Measurements from ENCODE around the gene CHN2. TPM values are rescaled to one million over a fixed set of nuclear protein-coding genes. Genes with fewer than 3 reads are reported as not detected.

CHN2 gene
- total and polyA plus RNA-seq, 8 donors, result 2.8 to 8.9 (median 4.3) TPM

DNA sequence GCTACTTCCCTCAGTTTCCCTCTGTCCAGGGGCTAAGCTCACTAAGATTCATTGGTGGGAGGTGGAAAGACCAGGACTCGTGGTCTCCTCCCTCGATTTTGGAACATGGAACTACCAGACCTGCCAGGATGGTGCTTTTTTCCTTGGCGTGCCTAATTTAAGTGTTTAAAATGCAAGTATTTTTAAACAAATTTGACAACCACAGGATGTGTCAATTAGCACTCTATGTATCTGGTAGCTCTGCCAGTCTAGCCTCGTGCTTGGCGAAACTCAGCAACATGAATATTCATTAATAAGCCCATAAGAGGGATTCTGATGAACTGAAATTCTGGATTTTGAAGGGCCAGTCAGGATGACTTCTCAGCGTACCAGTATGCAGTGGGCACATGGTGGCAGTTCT is 224.1 kb downstream of the CHN2 start:
- Histone ChIP-seq H3K36me3 (no peaks in the 10 kb centered on the region), H3K9me3 (no peaks in the 10 kb centered on the region), H3K4me1 (no peaks in the 10 kb centered on the region), H3K27ac (no peak overlapping the region), H3K27me3 (no peaks in the 10 kb centered on the region), H3K4me3 (no peak overlapping the region)
- intact Hi-C loops (cut with DNase I), result no loop called here
- no peak for DNase-seq
- no peak for ATAC-seq
- TF ChIP-seq, protein P1, sequence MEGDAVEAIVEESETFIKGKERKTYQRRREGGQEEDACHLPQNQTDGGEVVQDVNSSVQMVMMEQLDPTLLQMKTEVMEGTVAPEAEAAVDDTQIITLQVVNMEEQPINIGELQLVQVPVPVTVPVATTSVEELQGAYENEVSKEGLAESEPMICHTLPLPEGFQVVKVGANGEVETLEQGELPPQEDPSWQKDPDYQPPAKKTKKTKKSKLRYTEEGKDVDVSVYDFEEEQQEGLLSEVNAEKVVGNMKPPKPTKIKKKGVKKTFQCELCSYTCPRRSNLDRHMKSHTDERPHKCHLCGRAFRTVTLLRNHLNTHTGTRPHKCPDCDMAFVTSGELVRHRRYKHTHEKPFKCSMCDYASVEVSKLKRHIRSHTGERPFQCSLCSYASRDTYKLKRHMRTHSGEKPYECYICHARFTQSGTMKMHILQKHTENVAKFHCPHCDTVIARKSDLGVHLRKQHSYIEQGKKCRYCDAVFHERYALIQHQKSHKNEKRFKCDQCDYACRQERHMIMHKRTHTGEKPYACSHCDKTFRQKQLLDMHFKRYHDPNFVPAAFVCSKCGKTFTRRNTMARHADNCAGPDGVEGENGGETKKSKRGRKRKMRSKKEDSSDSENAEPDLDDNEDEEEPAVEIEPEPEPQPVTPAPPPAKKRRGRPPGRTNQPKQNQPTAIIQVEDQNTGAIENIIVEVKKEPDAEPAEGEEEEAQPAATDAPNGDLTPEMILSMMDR (IDR thresholded peaks at IDR 0.05), result no peak

DNA sequence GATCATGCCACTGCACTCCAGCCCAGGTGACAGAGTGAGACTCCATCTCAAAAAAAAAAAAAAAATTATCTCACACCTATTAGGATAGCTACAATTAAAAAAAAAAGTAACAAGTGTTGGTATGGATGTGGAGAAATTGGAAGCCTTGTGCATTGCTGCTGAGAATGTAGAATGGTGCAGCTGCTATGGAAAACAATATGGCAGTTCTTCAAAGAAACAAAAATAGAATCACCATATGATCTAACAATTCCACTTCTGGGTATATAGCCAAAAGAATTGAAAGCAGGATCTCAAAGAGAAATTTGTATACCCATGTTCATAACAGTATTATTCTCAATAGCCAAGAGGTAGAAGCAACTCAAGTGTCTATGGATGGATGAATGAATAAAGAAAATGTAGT is 225.4 kb downstream of the CHN2 start:
- TF ChIP-seq, protein P1 (IDR thresholded peaks at IDR 0.05), result no peak
- DNase-seq (no peak), ATAC-seq (no peak)
- H3K27ac ChIP-seq, result no peak overlapping the region
- no peaks in the 10 kb centered on the region for H3K36me3 ChIP-seq
- intact Hi-C loops (cut with DNase I), result no loop called here
- H3K4me1 ChIP-seq, result no peaks in the 10 kb centered on the region
- H3K27me3 ChIP-seq, result no peaks in the 10 kb centered on the region
- no peak overlapping the region for H3K4me3 ChIP-seq
- H3K9me3 ChIP-seq, result no peaks in the 10 kb centered on the region

DNA sequence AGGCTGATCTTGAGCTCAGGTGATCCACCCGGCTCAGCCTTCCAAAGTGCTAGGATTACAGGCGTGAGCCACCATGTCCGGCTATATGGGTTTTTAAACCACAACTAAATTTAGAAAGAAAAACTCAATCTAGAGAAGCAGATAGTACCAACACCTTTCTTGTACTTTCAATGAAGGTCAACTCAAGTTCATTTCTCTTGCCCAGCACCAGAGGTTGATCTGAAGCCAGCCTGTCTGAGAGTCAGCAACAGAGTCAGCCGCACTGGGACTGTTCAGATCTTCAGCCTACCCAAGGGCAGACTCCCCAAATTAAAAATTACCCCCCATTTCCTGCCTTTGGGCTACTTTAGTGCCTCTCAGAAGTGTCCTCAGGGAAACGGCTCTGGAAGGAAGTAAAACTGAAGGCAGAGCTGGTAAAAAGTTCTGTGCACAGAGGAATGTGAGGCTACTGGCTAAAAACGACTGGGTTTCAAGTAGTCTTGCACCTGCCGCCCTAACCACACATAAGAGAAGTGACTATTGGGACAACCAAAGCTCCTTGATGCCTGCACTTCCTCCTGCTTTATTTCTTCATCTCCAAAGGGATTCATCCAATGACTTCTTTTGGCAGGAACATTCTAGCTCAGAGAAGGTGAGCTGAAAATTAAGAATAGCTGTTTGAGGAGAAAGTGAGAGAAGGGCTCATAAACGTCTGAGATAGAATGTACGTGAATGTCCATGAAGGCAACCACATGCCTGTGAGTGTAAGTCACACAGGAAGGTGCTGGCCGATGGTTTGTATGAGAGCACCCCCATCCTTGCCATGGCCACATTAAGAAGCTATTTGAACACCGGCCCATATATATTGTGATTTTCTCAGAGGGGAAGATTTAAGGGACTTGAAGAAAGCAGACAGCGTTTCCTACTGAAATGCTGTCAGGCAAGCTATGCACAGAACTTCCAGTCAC is 226.7 kb downstream of the CHN2 start:
- Histone ChIP-seq H3K36me3 (no peaks in the 10 kb centered on the region), H3K27ac (no peak overlapping the region), H3K4me1 (no peaks in the 10 kb centered on the region), H3K4me3 (no peak overlapping the region), H3K9me3 (no peaks in the 10 kb centered on the region), H3K27me3 (no peaks in the 10 kb centered on the region)
- ATAC-seq, result no peak
- TF ChIP-seq, protein P1 (IDR thresholded peaks at IDR 0.05), result no peak
- no peak for DNase-seq
- intact Hi-C loops (cut with DNase I), result no loop called here

- TF ChIP-seq, protein P1 (IDR thresholded peaks at IDR 0.05), result no peak
- ATAC-seq (no peak), DNase-seq (no peak)
- H3K4me3 ChIP-seq, result no peak overlapping the region
- no peak overlapping the region for H3K27ac ChIP-seq
- H3K27me3 ChIP-seq, result no peaks in the 10 kb centered on the region
- H3K36me3 ChIP-seq, result no peaks in the 10 kb centered on the region
- H3K9me3 ChIP-seq, result no peaks in the 10 kb centered on the region
- H3K4me1 ChIP-seq, result no peaks in the 10 kb centered on the region
- intact Hi-C loops (cut with DNase I), result no loop called here
Measured at GRCh38 chr7:29422829-29423228, 228.3 kb downstream of the CHN2 start.

DNA sequence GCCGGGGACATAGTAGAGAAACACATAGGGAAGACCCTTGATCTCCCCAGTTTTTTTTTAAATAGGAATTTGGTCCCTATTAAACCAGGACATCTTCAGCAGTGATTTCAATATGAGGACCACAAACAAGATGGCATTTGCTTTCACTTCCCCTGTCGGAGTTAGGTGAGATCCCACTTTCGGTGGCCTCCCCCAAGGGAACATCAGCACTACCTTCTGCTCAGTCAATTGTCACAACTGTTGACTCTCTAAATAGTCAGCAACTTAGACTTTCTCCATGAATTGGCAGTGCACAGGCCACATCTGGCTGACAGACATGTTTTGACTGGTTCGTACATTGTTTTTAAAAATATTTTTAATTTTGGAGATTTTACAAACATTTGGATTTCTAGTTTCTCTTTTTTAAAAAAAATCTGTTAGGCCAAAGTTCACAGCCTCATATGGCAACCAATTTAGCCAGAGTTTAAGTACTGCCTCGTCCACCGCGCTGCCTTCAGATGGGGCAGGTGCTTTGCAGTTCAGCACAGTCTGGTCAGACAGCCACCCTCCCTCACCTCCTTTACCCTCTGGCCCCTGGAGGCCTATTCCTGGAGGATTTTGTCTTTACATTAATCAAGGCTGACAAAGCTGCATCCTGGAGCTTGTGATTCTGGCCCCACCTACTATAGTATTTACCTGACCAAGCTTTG is 229.9 kb downstream of the CHN2 start:
- ATAC-seq (no peak), DNase-seq (no peak)
- Histone ChIP-seq H3K9me3 (no peaks in the 10 kb centered on the region), H3K4me1 (no peaks in the 10 kb centered on the region), H3K4me3 (no peak overlapping the region), H3K27me3 (no peaks in the 10 kb centered on the region), H3K36me3 (no peaks in the 10 kb centered on the region), H3K27ac (no peak overlapping the region)
- intact Hi-C loops (cut with DNase I), result no loop called here
- TF ChIP-seq, protein P1 (IDR thresholded peaks at IDR 0.05), result no peak
